ENCODE measurements around the gene RECQL5. TPM values are rescaled to one million over a fixed set of nuclear protein-coding genes. Genes with fewer than 3 reads are reported as not detected.

The RECQL5 gene
- total RNA-seq, 2 experiments from 2014 or later = 90.0 to 139 TPM

DNA sequence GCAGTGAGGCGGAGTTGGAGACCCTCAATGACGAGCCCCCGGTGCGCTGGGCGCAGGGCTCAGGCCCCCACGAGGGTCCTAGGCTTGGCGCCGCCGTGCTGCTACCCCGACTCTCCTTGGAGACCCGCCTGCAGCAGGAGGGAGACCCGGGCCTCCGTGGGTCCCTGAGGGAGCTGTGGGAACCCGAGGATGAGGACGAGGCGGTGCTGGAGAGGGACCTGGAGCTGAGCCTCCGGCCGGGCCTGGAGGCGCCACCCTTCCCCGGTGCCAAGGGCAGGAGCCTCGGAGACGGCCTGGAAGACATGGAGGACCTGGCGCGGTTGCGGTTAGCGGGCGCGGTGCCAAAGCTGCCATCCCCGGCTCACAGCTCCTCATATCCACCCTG lies 77.0 kb downstream of the RECQL5 start:
- TF ChIP-seq EZH2phosphoT487 (IDR thresholded peaks at IDR 0.05; ENCODE audit: borderline replicate concordance, low read depth, low read length) = no peak
- no peak for TF ChIP-seq CTCF (conservative IDR thresholded peaks at IDR 0.05; ENCODE audit: low read length)
- BruUV-seq (replicated peaks) = no TSS peak
- peak overlapping the region; percentile 72; the same call in 1 of the 2 replicates for H2AFZ ChIP-seq (ENCODE audit: low read length)
- H3K9me2 ChIP-seq (ENCODE audit: insufficient read depth, low read length) = no peaks in the 10 kb centered on the region
- no peaks in the 10 kb centered on the region for H3K9me3 ChIP-seq (ENCODE audit: low read length)
- CTCF ChIA-PET (ENCODE audit: unreplicated experiment) = interaction anchor here (0.6 kb wide), 1 partner anchor 11 kb away, joined by 3 read pairs; no protein-coding TSS in a partner anchor
- no peaks in the 10 kb centered on the region for H3K79me2 ChIP-seq (ENCODE audit: insufficient read depth, low read depth, low read length)
- intact Hi-C loops (cut with micrococcal nuclease; ENCODE audit: unreplicated experiment) = loop anchor here (1.0 to 2.0 kb wide), 5 partner anchors 19 to 164 kb away; partner anchors contain the start of genes LLGL2 and TSEN54
- POLR2A ChIA-PET = interaction anchor here (1.3 kb wide), 1 partner anchor 19 kb away, joined by 5 read pairs; no protein-coding TSS in a partner anchor
- no peak for DNase-seq (ENCODE audit: low spot score)
- no peak overlapping the region for H3K27ac ChIP-seq (ENCODE audit: low read depth, low read length, poor library complexity, severe bottlenecking)
- no peaks in the 10 kb centered on the region for H4K20me1 ChIP-seq (ENCODE audit: insufficient read depth, low read length)
- peak overlapping the region; percentile 67 for H3K4me3 ChIP-seq (ENCODE audit: low read depth, low read length, poor library complexity, severe bottlenecking)
- H3K4me1 ChIP-seq (ENCODE audit: insufficient read depth, low read length, poor library complexity, severe bottlenecking) = peaks cover 21% of the 10 kb centered on the region
- H3K36me3 ChIP-seq (ENCODE audit: insufficient read depth, low read length) = no peaks in the 10 kb centered on the region
- peak overlapping the region; percentile 71 for H3K4me2 ChIP-seq (ENCODE audit: low read length)

- Histone ChIP-seq H3K4me1 (ENCODE audit: insufficient read depth, low read length, poor library complexity, severe bottlenecking) (peaks cover 25% of the 10 kb centered on the region), H3K4me3 (ENCODE audit: low read depth, low read length, poor library complexity, severe bottlenecking) (peak overlapping the region; percentile 67), H4K20me1 (ENCODE audit: insufficient read depth, low read length) (no peaks in the 10 kb centered on the region), H3K9me3 (ENCODE audit: low read length) (no peaks in the 10 kb centered on the region), H2AFZ (ENCODE audit: low read length) (peak overlapping the region; percentile 72), H3K36me3 (ENCODE audit: insufficient read depth, low read length) (no peaks in the 10 kb centered on the region), H3K27ac (ENCODE audit: low read depth, low read length, poor library complexity, severe bottlenecking) (no peak overlapping the region), H3K79me2 (ENCODE audit: insufficient read depth, low read depth, low read length) (no peaks in the 10 kb centered on the region), H3K9me2 (ENCODE audit: insufficient read depth, low read length) (no peaks in the 10 kb centered on the region), H3K4me2 (ENCODE audit: low read length) (peak overlapping the region; percentile 71)
- DNase-seq (ENCODE audit: low spot score) = peak; percentile 98
- intact Hi-C loops (cut with micrococcal nuclease; ENCODE audit: unreplicated experiment) = loop anchor here (1.0 to 2.0 kb wide), 5 partner anchors 18 to 163 kb away; partner anchors contain the start of genes LLGL2 and TSEN54
- POLR2A ChIA-PET = interaction anchor here (0.6 to 1.3 kb wide), 2 partner anchors 18 to 220 kb away, joined by 3 to 5 read pairs; no protein-coding TSS in a partner anchor
- no TSS peak for BruUV-seq (replicated peaks)
- CTCF ChIA-PET (ENCODE audit: unreplicated experiment) = interaction anchor here (0.6 kb wide), 1 partner anchor 12 kb away, joined by 3 read pairs; no protein-coding TSS in a partner anchor
- TF ChIP-seq CTCF (conservative IDR thresholded peaks at IDR 0.05; ENCODE audit: low read length) (peak; percentile 77), EZH2phosphoT487 (IDR thresholded peaks at IDR 0.05; ENCODE audit: borderline replicate concordance, low read depth, low read length) (no peak)
Measured at GRCh38 chr17:75589012-75589918, 77.7 kb downstream of the RECQL5 start.
